HepG2 (cell line): ENCODE results near the gene SEBOX. TPM values are rescaled to one million over a fixed set of nuclear protein-coding genes. Genes with fewer than 3 reads are reported as not detected.

Source experiments
- CCDC6 ChIP-seq: sonication (generic); formaldehyde crosslinking; IDR thresholded peaks from 2 replicates; pipeline ENCODE4 v1.8.1; 2022; ENCODE audit warnings: mild to moderate bottlenecking, missing genetic modification reagents, moderate library complexity
- FOXP1 ChIP-seq, 2 experiments: fragments of 450-650 bp in 1 of 2; IDR thresholded peaks; 2 replicates each; pipeline ENCODE4 v1.6.1; 2017 to 2018; ENCODE audit warnings: antibody characterized with exemption in 1 of 2
- GABPB1 ChIP-seq: IDR thresholded peaks from 2 replicates; pipeline ENCODE4 v1.6.1; 2016; ENCODE audit warnings: mild to moderate bottlenecking, missing genetic modification reagents, moderate library complexity, missing compliant biosample characterization
- GTF3A ChIP-seq: sonication (generic); formaldehyde crosslinking; conservative IDR thresholded peaks from 2 replicates; pipeline ENCODE4 v1.4.0; 2020; ENCODE audit warnings: mild to moderate bottlenecking, missing genetic modification reagents
- HNRNPK ChIP-seq: fragments of 200-400 bp; formaldehyde crosslinking; IDR thresholded peaks from 2 replicates; pipeline ENCODE4 v1.6.1; 2018; ENCODE audit warnings: low read length, low read depth, moderate library complexity, mild to moderate bottlenecking; ENCODE audit not compliant: poor library complexity, severe bottlenecking
- IRF2 ChIP-seq: IDR thresholded peaks from 2 replicates; pipeline ENCODE4 v1.6.1; 2018; ENCODE audit warnings: missing genetic modification reagents, missing compliant biosample characterization
- KDM2A ChIP-seq: sonication (generic); formaldehyde crosslinking; IDR thresholded peaks from 2 replicates; pipeline ENCODE4 v1.4.0; 2020; ENCODE audit warnings: low read depth, missing genetic modification reagents, borderline replicate concordance
- KLF16 ChIP-seq, 2 experiments: sonication (generic) in 1 of 2; formaldehyde crosslinking in 1 of 2; IDR thresholded peaks; 2 replicates each; pipeline versions ENCODE4 v1.6.1 to v1.8.0; 2016 to 2023; ENCODE audit warnings: missing genetic modification reagents in 2 of 2, missing compliant biosample characterization in 1 of 2
- MLLT10 ChIP-seq: sonication (generic); formaldehyde crosslinking; IDR thresholded peaks from 2 replicates; pipeline ENCODE4 v1.4.0; 2020; ENCODE audit warnings: missing genetic modification reagents
- MXD1 ChIP-seq: sonication (generic); formaldehyde crosslinking; IDR thresholded peaks from 2 replicates; pipeline ENCODE4 v1.4.0; 2020; ENCODE audit warnings: mild to moderate bottlenecking, missing genetic modification reagents
- PRDM15 ChIP-seq: sonication (generic); formaldehyde crosslinking; IDR thresholded peaks from 2 replicates; pipeline ENCODE4 v1.4.0; 2020; ENCODE audit warnings: missing genetic modification reagents
- SALL1 ChIP-seq: sonication (generic); formaldehyde crosslinking; IDR thresholded peaks from 2 replicates; pipeline ENCODE4 v1.8.0; 2022; ENCODE audit warnings: mild to moderate bottlenecking, missing genetic modification reagents
- TRIM22 ChIP-seq: fragments of 450-650 bp; IDR thresholded peaks from 2 replicates; pipeline ENCODE4 v1.6.1; 2017
- USF2 ChIP-seq, 2 experiments: sonication (generic) in 1 of 2; formaldehyde crosslinking in 1 of 2; IDR thresholded peaks; 2 replicates each; pipeline versions ENCODE4 v1.5.1 to v1.6.1; 2011 to 2020; ENCODE audit warnings: borderline replicate concordance in 1 of 2, low read depth in 1 of 2, low read length in 1 of 2, mild to moderate bottlenecking in 1 of 2, missing genetic modification reagents in 1 of 2, moderate library complexity in 1 of 2
- ZNF274 ChIP-seq: sonication (generic); formaldehyde crosslinking; IDR thresholded peaks from 2 replicates; pipeline ENCODE4 v1.5.1; 2020; ENCODE audit warnings: mild to moderate bottlenecking, missing genetic modification reagents
- ZNF317 ChIP-seq: sonication (generic); formaldehyde crosslinking; IDR thresholded peaks from 2 replicates; pipeline ENCODE4 v1.5.0; 2020; ENCODE audit warnings: mild to moderate bottlenecking, missing genetic modification reagents
- ZNF367 ChIP-seq: sonication (generic); formaldehyde crosslinking; IDR thresholded peaks from 2 replicates; pipeline ENCODE4 v1.4.0; 2020; ENCODE audit warnings: missing genetic modification reagents, borderline replicate concordance
- ZNF460 ChIP-seq: sonication (generic); formaldehyde crosslinking; IDR thresholded peaks from 2 replicates; pipeline ENCODE4 v1.5.1; 2020; ENCODE audit warnings: missing genetic modification reagents, mild to moderate bottlenecking, borderline replicate concordance
- ZNF607 ChIP-seq: sonication (generic); formaldehyde crosslinking; IDR thresholded peaks from 2 replicates; pipeline ENCODE4 v1.5.1; 2020; ENCODE audit warnings: missing genetic modification reagents, mild to moderate bottlenecking, borderline replicate concordance
- ZNF709 ChIP-seq: sonication (generic); formaldehyde crosslinking; IDR thresholded peaks from 2 replicates; pipeline ENCODE4 v1.5.0; 2020; ENCODE audit warnings: mild to moderate bottlenecking, missing genetic modification reagents
- ZNF790 ChIP-seq: sonication (generic); formaldehyde crosslinking; IDR thresholded peaks from 2 replicates; pipeline ENCODE4 v1.8.0; 2022; ENCODE audit warnings: missing genetic modification reagents, mild to moderate bottlenecking, borderline replicate concordance
- polyA plus RNA-seq, 8 experiments: library from polyadenylated mRNA; depleted of rRNA in 3 of 8; stranded (reverse) in 7 of 8; unstranded in 1 of 8; fragments of >200 nt; fragmentation: Illumina TruSeq in 4 of 8; extraction: Trizol in 4 of 8; gene quantifications; 2 replicates each; pipeline versions ENCODE4 v1.2.1 to v1.2.3, GENCODE V29; 2011 to 2016; ENCODE audit warnings: low read depth in 4 of 8, missing spikeins in 1 of 8, mixed read lengths in 1 of 8; ENCODE audit not compliant: insufficient read depth in 1 of 8
- total RNA-seq, 5 experiments: library from RNA; depleted of rRNA; stranded (reverse); fragments of >200 nt; fragmentation: Illumina TruSeq; extraction: Trizol; gene quantifications; 2 replicates each; pipeline ENCODE4 v1.2.3, GENCODE V29; 2016; ENCODE audit warnings: low read depth in 1 of 5

SEBOX gene
- total and polyA plus RNA-seq, 2 of the 13 experiments (the other 11 are each of a cell fraction or from before 2014, with no cell fraction given) = not detected

GRCh38 chr17:28335201-28335958 is 29.6 kb downstream of the SEBOX start, which contains the start of the genes IFT20 and TNFAIP1 (continued):
- TF ChIP-seq USF2 (IDR thresholded peaks at IDR 0.05; ENCODE audit: low read depth, low read length) = no peak
- TF ChIP-seq USF2 (CRISPR knock-in tag; IDR thresholded peaks at IDR 0.05; ENCODE audit: borderline replicate concordance) = no peak; the same call in 1 of the 2 replicates
- TF ChIP-seq PRDM15 (CRISPR knock-in tag) = no peak
- peak; percentile 79; the same call in 1 of the 2 replicates for TF ChIP-seq ZNF317 (CRISPR knock-in tag)
- no peak for TF ChIP-seq ZNF274 (CRISPR knock-in tag)
- TF ChIP-seq FOXP1 (IDR thresholded peaks at IDR 0.05) = peak; percentile 65; the same call in 1 of the 2 replicates
- TF ChIP-seq FOXP1 (CRISPR knock-in tag; IDR thresholded peaks at IDR 0.05) = peak; percentile 69
- no peak for TF ChIP-seq GTF3A
- no peak for TF ChIP-seq ZNF709 (CRISPR knock-in tag)
- peak; percentile 27; the same call in 1 of the 2 replicates for TF ChIP-seq ZNF460
- TF ChIP-seq GABPB1 (CRISPR knock-in tag) = peak; percentile 99
- TF ChIP-seq IRF2 (CRISPR knock-in tag) = peak; percentile 95
- TF ChIP-seq KLF16 (CRISPR knock-in tag; IDR thresholded peaks at IDR 0.05) = peak in 1 of 2 experiments; percentile 86; a peak in 2 of 4 replicates
- TF ChIP-seq HNRNPK = peak; percentile 39
- TF ChIP-seq SALL1 = peak; percentile 79
- TF ChIP-seq ZNF367 = no peak
- TF ChIP-seq ZNF790 (CRISPR knock-in tag) = no peak
- TF ChIP-seq ZNF607 (CRISPR knock-in tag) = peak; percentile 51
- TF ChIP-seq TRIM22 = no peak
- TF ChIP-seq CCDC6 (CRISPR knock-in tag) = 0 out of 2 replicates have a peak, but pooled peaks have one; percentile 35
- TF ChIP-seq MXD1 (CRISPR knock-in tag) = peak; percentile 70; the same call in 1 of the 2 replicates
- peak; percentile 84 for TF ChIP-seq KDM2A (CRISPR knock-in tag)
- TF ChIP-seq MLLT10 (CRISPR knock-in tag) = no peak
